Caco-2 (cell line): ENCODE data around the gene SPTB. TPM values are rescaled to one million over a fixed set of nuclear protein-coding genes. Genes with fewer than 3 reads are reported as not detected.
A peak's percentile ranks its signal among the peaks of the same experiment; 100 is the strongest.

Experiments
- BruUV-seq: library from RNA; stranded (reverse); fragments of 400-500 nt; replicated peaks from 2 replicates; lab custom pipeline; 2021; lab: Mats Ljungman, UMichigan
- CTCF ChIA-PET: fragments of 300-600 bp; sonication (Branson Sonifier 250); formaldehyde crosslinking; loops from one replicate; lab custom pipeline; 2022; ENCODE audit warnings: antibody characterized with exemption; lab: Charles Lee
- POLR2A ChIA-PET: fragments of 300-600 bp; sonication (Branson Sonifier 250); formaldehyde crosslinking; loops from one replicate; lab custom pipeline; 2022; ENCODE audit warnings: antibody characterized with exemption; lab: Charles Lee
- DNase-seq, 2 experiments: peaks; one replicate each; pipeline versions ENCODE4 v3.0.0 to v3.0.0-alpha.2; 2020 to 2022
- H3K27me3 ChIP-seq: replicated peaks from 2 replicates; pipeline ENCODE4 v1.6.0; 2011; ENCODE audit warnings: low read length; ENCODE audit not compliant: control insufficient read depth, insufficient read depth
- H3K36me3 ChIP-seq: 2 replicates; pipeline ENCODE4 v1.5.1; 2011; ENCODE audit warnings: low read length; ENCODE audit not compliant: control insufficient read depth, insufficient read depth
- H3K4me1 ChIP-seq: fragments of 250-450 bp; sonication (Bioruptor Pico); 2 replicates; pipeline ENCODE4 v1.5.1; 2020; ENCODE audit warnings: mild to moderate bottlenecking
- H3K4me3 ChIP-seq: 2 replicates; pipeline ENCODE4 v1.5.1; 2011; ENCODE audit warnings: low read depth, mild to moderate bottlenecking, control low read depth, low read length
- H3K9me3 ChIP-seq: fragments of 250-450 bp; sonication (Bioruptor Pico); 2 replicates; pipeline ENCODE4 v1.5.1; 2020; ENCODE audit warnings: mild to moderate bottlenecking, moderate library complexity
- H3K27ac Mint-ChIP-seq: one replicate; pipeline ENCODE4 v1.8.0; 2022; ENCODE audit warnings: mixed read lengths; ENCODE audit not compliant: unreplicated experiment
- H3K27me3 Mint-ChIP-seq: one replicate; pipeline ENCODE4 v1.8.0; 2022; ENCODE audit warnings: mixed read lengths; ENCODE audit not compliant: insufficient read depth, unreplicated experiment
- H3K36me3 Mint-ChIP-seq: one replicate; pipeline ENCODE4 v1.8.0; 2022; ENCODE audit warnings: mild to moderate bottlenecking, mixed read lengths; ENCODE audit not compliant: insufficient read depth, unreplicated experiment
- H3K4me1 Mint-ChIP-seq: one replicate; pipeline ENCODE4 v1.8.0; 2022; ENCODE audit warnings: low read depth, mixed read lengths; ENCODE audit not compliant: unreplicated experiment
- H3K4me3 Mint-ChIP-seq: one replicate; pipeline ENCODE4 v1.8.0; 2022; ENCODE audit warnings: mild to moderate bottlenecking, moderate library complexity, mixed read lengths; ENCODE audit not compliant: unreplicated experiment
- H3K9me3 Mint-ChIP-seq: one replicate; pipeline ENCODE4 v1.8.0; 2022; ENCODE audit warnings: mixed read lengths; ENCODE audit not compliant: unreplicated experiment
- intact Hi-C: fragments of 100-400 bp; cut with micrococcal nuclease; formaldehyde crosslinking; loops from one replicate; pipeline ENCODE4 v1.10.0; 2022; ENCODE audit not compliant: unreplicated experiment
- total RNA-seq: library from RNA; stranded (reverse); gene quantifications from 2 replicates; pipeline ENCODE4 v1.2.3, GENCODE V29; 2022
- TF ChIP-seq, protein P1 (sequence below), 2 experiments: fragments of 200-600 bp in 1 of 2; IDR thresholded peaks; 1 replicate in 1 of 2; 2 replicates in 1 of 2; pipeline versions ENCODE4 v1.5.1 to v1.8.0; 2011 to 2022; ENCODE audit warnings: antibody characterized with exemption in 1 of 2, control low read depth in 1 of 2, inconsistent platforms in 1 of 2, low read depth in 1 of 2, low read length in 1 of 2, mild to moderate bottlenecking in 1 of 2, moderate library complexity in 1 of 2; ENCODE audit not compliant: insufficient read depth in 1 of 2, severe bottlenecking in 1 of 2, unreplicated experiment in 1 of 2

SPTB gene
- total RNA-seq, 1 experiment from 2014 or later = 1.7 TPM

DNA sequence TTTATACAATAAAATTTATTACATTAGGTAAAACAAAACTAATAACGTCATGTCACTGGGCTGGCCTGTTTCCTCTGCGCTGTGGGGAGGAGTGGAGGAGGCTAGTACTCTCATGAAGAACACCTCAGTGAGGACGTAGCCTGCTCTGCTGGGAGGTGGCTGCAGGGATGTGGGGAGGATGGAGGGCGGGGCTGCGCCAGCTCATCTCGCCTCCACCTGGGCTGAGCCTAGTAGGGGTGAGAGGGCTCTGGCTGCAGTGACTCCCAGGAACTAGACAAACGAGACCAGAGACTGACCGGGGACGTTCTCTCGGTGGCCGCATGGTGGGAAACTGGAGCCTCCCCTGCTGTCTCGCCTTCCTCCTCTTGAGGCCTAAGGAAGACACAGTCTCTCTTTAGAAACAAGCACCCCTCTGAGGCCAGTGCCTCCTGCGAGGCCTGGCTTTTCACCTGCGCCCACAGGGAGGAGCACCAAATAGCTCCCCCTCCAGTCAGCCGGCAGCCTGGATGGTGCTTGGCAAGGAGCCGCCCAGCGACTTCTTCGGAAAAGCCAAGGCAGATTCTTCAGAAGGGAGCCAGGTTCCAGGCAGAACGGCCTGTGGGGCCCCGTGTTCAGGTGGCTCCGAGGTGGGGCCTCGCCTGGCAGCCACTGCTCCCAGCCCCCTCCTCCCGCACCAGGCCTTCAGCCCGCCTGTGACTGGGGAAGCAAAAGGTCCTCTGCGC is 113.1 kb downstream of the SPTB start:
- H3K36me3 ChIP-seq = no peaks in the 10 kb centered on the region
- peaks cover 23% of the 10 kb centered on the region for H3K4me1 Mint-ChIP-seq
- intact Hi-C loops = no loop called here
- ChIA-PET POLR2A (no interaction called here), CTCF (interaction anchor here (0.6 to 1.3 kb wide), 4 partner anchors 34 to 125 kb away, joined by 3 to 4 read pairs (median 4); no protein-coding TSS in a partner anchor)
- H3K9me3 Mint-ChIP-seq = no peaks in the 10 kb centered on the region
- H3K4me1 ChIP-seq = peaks cover 20% of the 10 kb centered on the region
- H3K36me3 Mint-ChIP-seq = peaks cover 5% of the 10 kb centered on the region
- no peaks in the 10 kb centered on the region for H3K27me3 Mint-ChIP-seq
- no TSS peak for BruUV-seq
- no peak overlapping the region for H3K4me3 ChIP-seq
- H3K4me3 Mint-ChIP-seq = no peak overlapping the region
- H3K9me3 ChIP-seq = no peaks in the 10 kb centered on the region
- TF ChIP-seq, protein P1, sequence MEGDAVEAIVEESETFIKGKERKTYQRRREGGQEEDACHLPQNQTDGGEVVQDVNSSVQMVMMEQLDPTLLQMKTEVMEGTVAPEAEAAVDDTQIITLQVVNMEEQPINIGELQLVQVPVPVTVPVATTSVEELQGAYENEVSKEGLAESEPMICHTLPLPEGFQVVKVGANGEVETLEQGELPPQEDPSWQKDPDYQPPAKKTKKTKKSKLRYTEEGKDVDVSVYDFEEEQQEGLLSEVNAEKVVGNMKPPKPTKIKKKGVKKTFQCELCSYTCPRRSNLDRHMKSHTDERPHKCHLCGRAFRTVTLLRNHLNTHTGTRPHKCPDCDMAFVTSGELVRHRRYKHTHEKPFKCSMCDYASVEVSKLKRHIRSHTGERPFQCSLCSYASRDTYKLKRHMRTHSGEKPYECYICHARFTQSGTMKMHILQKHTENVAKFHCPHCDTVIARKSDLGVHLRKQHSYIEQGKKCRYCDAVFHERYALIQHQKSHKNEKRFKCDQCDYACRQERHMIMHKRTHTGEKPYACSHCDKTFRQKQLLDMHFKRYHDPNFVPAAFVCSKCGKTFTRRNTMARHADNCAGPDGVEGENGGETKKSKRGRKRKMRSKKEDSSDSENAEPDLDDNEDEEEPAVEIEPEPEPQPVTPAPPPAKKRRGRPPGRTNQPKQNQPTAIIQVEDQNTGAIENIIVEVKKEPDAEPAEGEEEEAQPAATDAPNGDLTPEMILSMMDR (IDR thresholded peaks at IDR 0.05; ENCODE audit: insufficient read depth in 1 of 2, low read depth in 1 of 2, low read length in 1 of 2, severe bottlenecking in 1 of 2, unreplicated experiment in 1 of 2) = no peak
- no peaks in the 10 kb centered on the region for H3K27me3 ChIP-seq
- H3K27ac Mint-ChIP-seq = no peak overlapping the region
- no peak for DNase-seq

DNA sequence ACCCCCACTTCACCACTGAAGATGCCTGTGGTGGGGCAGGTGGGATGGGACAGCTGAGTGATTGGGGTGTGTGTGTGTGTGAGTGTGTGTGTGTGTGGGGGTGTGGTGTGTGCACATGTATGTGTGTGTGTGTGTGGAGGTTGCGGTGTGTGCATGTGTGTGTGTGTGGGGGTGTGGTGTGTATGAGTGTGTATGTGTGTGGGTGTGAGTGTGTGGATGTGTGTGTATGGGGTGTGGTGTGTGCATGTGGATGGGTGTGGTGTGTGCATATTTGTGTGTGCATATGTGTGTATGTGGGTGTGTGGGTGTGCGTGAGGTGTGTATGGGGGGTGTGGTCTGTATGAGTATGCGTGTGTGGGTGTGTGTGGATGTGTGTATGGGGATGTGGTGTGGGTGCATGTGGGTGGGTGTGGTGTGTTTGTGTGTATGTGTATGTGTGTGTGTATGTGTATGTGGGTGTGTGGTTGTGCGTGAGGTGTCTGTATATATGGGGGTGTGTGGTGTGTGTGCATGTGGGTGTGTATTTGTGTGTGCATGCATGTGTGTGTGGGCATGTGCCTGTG is 113.9 kb downstream of the SPTB start:
- peaks cover 5% of the 10 kb centered on the region for H3K36me3 Mint-ChIP-seq
- no peak overlapping the region for H3K27ac Mint-ChIP-seq
- Histone ChIP-seq H3K36me3 (no peaks in the 10 kb centered on the region), H3K4me1 (peaks cover 27% of the 10 kb centered on the region), H3K4me3 (no peak overlapping the region), H3K27me3 (no peaks in the 10 kb centered on the region), H3K9me3 (no peaks in the 10 kb centered on the region)
- ChIA-PET POLR2A (no interaction called here), CTCF (interaction anchor here (0.6 to 1.5 kb wide), 5 partner anchors 10 to 501 kb away, joined by 3 to 4 read pairs (median 3); no protein-coding TSS in a partner anchor)
- no peaks in the 10 kb centered on the region for H3K27me3 Mint-ChIP-seq
- H3K4me3 Mint-ChIP-seq = no peak overlapping the region
- H3K4me1 Mint-ChIP-seq = peaks cover 31% of the 10 kb centered on the region
- intact Hi-C loops = no loop called here
- DNase-seq = no peak
- TF ChIP-seq, protein P1 (IDR thresholded peaks at IDR 0.05; ENCODE audit: insufficient read depth in 1 of 2, low read depth in 1 of 2, low read length in 1 of 2, severe bottlenecking in 1 of 2, unreplicated experiment in 1 of 2) = no peak
- H3K9me3 Mint-ChIP-seq = no peaks in the 10 kb centered on the region
- BruUV-seq = no TSS peak

GRCh38 chr14:64764641-64765520 is 114.8 kb downstream of the SPTB start:
- Histone ChIP-seq H3K9me3 (no peaks in the 10 kb centered on the region), H3K4me3 (no peak overlapping the region), H3K27me3 (no peaks in the 10 kb centered on the region), H3K36me3 (no peaks in the 10 kb centered on the region), H3K4me1 (peaks cover 37% of the 10 kb centered on the region)
- BruUV-seq = no TSS peak
- DNase-seq = peak; percentile 76 to 86
- POLR2A ChIA-PET = no interaction called here
- CTCF ChIA-PET = interaction anchor here (0.6 to 2.0 kb wide), 25 partner anchors 9 to 500 kb away, joined by 3 to 12 read pairs (median 4); no protein-coding TSS in a partner anchor
- Mint-ChIP-seq H3K4me3 (peak overlapping the region; percentile 30), H3K9me3 (no peaks in the 10 kb centered on the region), H3K36me3 (peaks cover 5% of the 10 kb centered on the region), H3K4me1 (peaks cover 40% of the 10 kb centered on the region), H3K27ac (peak overlapping the region; percentile 19), H3K27me3 (no peaks in the 10 kb centered on the region)
- TF ChIP-seq, protein P1 (IDR thresholded peaks at IDR 0.05; ENCODE audit: insufficient read depth in 1 of 2, low read depth in 1 of 2, low read length in 1 of 2, severe bottlenecking in 1 of 2, unreplicated experiment in 1 of 2) = peak; percentile 89 to 93
- intact Hi-C loops = loop anchor here (1.0 to 5.0 kb wide), 4 partner anchors 94 to 423 kb away; partner anchors contain the start of gene HSPA2
